ENCODE measurements around the gene HERC2.

The HERC2 gene

DNA sequence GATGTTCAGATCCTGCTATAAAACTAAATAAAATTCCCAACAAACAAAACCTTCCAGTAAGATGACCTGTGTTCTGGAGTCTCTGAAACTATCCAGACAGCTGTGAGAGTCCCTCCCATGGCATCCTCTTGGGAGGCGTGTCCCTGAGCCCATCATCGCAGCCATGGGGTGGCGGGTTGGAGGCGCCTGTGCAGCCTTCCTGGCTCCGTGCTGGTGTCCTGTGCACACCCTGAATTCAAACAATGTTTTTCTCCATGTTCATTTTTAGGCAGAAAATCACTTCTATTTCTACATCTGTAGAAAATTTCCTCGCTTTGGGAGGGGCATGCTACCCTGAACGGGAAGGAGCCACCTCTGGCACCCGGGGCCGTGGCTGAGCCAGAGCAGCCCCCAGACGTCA is 203.4 kb downstream of the HERC2 start:
- Histone ChIP-seq H3K9me3 (no peaks in the 10 kb centered on the region), H3K4me3 (no peak overlapping the region), H4K20me1 (peaks cover 33% of the 10 kb centered on the region), H3K4me2 (no peak overlapping the region), H3K4me1 (peaks cover 9% of the 10 kb centered on the region; the same call in 1 of the 2 replicates), H3K36me3 (peaks cover 99% of the 10 kb centered on the region), H3K27me3 (no peaks in the 10 kb centered on the region), H3K27ac (no peak overlapping the region), H3K9ac (no peak overlapping the region)
- TF ChIP-seq Cebpa-rat (IDR thresholded peaks at IDR 0.05) = no peak

DNA sequence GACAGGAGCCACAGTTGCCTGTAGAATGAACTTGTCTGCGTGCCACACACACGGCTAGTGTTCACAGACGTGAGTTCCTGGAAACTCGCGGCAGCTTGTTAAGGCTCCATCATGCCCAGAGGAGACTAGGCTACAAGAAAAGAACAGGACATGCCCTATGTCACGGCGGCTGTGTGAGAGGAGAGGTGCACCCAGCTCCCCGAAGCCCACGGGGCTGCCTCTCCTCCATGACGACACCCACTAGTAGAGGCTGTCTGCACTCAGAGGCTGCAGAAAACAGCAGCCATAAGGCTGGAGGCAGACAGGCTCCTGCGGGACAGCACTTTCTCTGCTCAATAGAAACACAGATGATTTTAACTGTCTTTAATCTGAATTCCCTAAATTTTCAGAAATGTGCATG is 203.9 kb downstream of the HERC2 start:
- no peak overlapping the region for H3K27ac ChIP-seq
- no peaks in the 10 kb centered on the region for H3K9me3 ChIP-seq
- no peaks in the 10 kb centered on the region for H3K27me3 ChIP-seq
- no peak overlapping the region for H3K4me2 ChIP-seq
- no peak overlapping the region for H3K9ac ChIP-seq
- peaks cover 9% of the 10 kb centered on the region; the same call in 1 of the 2 replicates for H3K4me1 ChIP-seq
- no peak for TF ChIP-seq Cebpa-rat (IDR thresholded peaks at IDR 0.05)
- H3K4me3 ChIP-seq = no peak overlapping the region
- peaks cover 99% of the 10 kb centered on the region for H3K36me3 ChIP-seq
- peaks cover 36% of the 10 kb centered on the region for H4K20me1 ChIP-seq

- Histone ChIP-seq H3K36me3 (peaks cover 99% of the 10 kb centered on the region), H3K9me3 (no peaks in the 10 kb centered on the region), H3K27me3 (no peaks in the 10 kb centered on the region), H3K9ac (no peak overlapping the region), H3K4me3 (no peak overlapping the region), H3K4me2 (no peak overlapping the region; the same call in 1 of the 2 replicates), H3K27ac (no peak overlapping the region), H4K20me1 (peaks cover 33% of the 10 kb centered on the region), H3K4me1 (peaks cover 9% of the 10 kb centered on the region; the same call in 1 of the 2 replicates)
- no peak for TF ChIP-seq Cebpa-rat (IDR thresholded peaks at IDR 0.05)
These were observed 204.5 kb downstream of the HERC2 start for GRCh38 chr15:28117432-28117990.

DNA sequence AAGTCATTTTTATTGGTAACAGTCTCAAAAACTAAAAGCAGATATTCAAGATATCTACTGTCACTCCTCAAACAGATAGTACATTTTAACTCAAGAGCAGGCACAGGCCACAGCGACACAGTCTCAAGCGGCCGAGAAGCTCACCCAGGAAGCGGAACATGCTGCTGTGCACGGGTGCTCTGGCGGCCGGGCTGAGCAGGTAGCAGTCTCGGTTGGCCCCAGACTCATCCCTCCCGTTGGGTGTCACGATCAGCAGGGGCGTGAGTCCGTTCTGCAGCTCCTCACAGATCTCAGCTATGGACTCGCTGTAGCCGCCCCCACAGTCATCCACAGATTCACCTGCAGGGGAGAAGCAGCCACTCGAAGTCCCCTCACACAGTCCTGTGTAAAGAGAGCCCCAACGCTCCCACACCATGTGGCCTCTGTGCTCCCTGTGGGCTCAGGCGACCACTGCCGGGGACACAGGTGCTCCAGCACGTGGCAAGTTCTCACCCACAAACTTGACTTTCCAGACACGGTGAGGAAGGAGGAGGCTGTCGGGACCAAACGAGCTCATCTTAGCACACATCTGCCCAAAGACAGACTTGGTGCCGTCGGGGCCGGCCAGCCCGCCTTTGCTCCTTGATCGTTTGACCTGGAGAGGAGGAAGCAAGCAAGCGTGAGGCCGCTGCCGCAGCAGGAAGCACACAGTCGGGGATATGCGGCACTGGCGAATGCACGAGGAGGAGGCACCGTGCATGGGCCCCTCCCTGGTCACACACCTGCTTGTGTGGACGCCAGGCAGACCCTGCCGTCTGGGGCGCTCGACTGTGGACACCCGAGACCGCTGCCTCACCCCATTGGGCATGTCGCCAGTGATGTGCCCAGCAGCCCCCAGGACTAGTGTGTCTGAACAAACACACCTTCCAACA is 205.2 kb downstream of the HERC2 start:
- Histone ChIP-seq H3K4me2 (no peak overlapping the region), H3K36me3 (peaks cover 99% of the 10 kb centered on the region), H3K9ac (no peak overlapping the region), H3K27me3 (no peaks in the 10 kb centered on the region), H3K9me3 (no peaks in the 10 kb centered on the region), H4K20me1 (peaks cover 28% of the 10 kb centered on the region), H3K4me1 (peaks cover 9% of the 10 kb centered on the region; the same call in 1 of the 2 replicates), H3K4me3 (no peak overlapping the region), H3K27ac (no peak overlapping the region)
- no peak for TF ChIP-seq Cebpa-rat (IDR thresholded peaks at IDR 0.05)

DNA sequence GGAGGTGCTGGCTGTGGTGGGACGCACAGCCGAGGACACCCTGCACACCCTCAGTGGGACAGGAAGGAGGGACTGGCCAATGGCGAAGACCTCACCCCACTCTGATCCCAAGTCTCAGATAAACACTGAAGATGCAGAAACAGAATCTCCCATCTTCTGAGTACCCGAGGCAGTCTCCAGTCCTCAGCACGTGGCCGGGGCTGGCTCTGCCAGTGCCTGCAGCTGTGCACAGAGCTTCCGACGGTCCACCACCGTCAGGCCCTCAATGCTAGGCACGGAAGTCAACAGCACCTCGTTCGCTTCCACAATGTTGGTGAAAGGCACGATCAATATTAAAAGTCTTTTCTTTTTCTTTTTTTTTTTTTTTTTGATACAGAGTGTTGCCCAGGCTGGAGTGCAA is 206.1 kb downstream of the HERC2 start:
- Histone ChIP-seq H3K4me1 (peaks cover 9% of the 10 kb centered on the region; the same call in 1 of the 2 replicates), H3K9ac (no peak overlapping the region), H3K36me3 (peaks cover 96% of the 10 kb centered on the region), H3K9me3 (no peaks in the 10 kb centered on the region), H3K4me2 (no peak overlapping the region), H3K4me3 (no peak overlapping the region), H3K27ac (no peak overlapping the region), H4K20me1 (peaks cover 29% of the 10 kb centered on the region), H3K27me3 (no peaks in the 10 kb centered on the region)
- no peak for TF ChIP-seq Cebpa-rat (IDR thresholded peaks at IDR 0.05)

DNA sequence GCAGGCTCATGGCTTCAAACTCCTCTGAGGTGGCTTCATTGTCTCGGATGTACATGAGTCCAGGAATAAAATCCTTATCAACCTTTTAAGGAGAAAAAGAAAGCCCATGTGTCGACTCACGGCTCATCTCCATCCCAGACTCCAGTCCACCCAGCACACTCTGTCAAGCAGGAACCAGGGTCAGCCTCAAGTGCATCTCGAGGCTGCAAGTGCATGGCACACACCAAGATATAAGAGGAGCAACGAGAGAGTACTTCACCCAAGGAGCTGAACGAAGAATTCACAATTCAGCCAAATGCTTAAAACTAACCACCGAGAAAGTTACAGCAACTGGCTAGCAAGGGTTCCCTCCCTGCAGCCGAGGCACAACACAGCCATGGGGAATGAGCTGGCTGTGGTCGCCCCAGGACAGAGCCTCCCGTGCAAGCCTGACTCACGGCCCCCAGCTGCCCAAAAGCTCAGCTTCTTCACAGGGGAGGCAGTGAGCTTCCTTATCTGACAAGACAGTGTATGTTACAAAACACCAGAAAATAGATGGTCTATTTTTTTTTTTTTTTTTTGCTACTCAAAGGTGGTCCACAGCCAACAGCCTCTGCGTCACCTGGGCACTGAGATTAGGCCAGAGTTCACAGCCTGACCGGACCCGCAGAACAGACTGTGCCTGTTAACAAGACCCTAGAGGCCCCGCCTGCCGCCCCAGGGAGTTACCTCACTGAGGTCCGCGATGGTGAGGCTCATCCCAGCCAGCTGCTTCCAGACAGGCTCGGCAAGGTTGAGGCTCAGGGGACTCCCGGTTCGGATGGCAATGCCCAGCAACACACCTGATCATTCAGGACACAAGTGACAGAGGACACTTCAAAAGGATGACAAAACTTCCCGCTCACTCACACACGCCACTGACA is 207.0 kb downstream of the HERC2 start:
- peaks cover 91% of the 10 kb centered on the region for H3K36me3 ChIP-seq
- H4K20me1 ChIP-seq = peaks cover 38% of the 10 kb centered on the region
- H3K4me3 ChIP-seq = no peak overlapping the region
- H3K4me2 ChIP-seq = no peak overlapping the region
- peaks cover 9% of the 10 kb centered on the region; the same call in 1 of the 2 replicates for H3K4me1 ChIP-seq
- no peaks in the 10 kb centered on the region for H3K9me3 ChIP-seq
- TF ChIP-seq Cebpa-rat (IDR thresholded peaks at IDR 0.05) = no peak
- H3K27me3 ChIP-seq = no peaks in the 10 kb centered on the region
- no peak overlapping the region for H3K27ac ChIP-seq
- H3K9ac ChIP-seq = no peak overlapping the region

- Histone ChIP-seq H3K36me3 (peaks cover 82% of the 10 kb centered on the region), H3K9me3 (no peaks in the 10 kb centered on the region), H3K9ac (no peak overlapping the region), H3K4me3 (no peak overlapping the region), H3K4me2 (no peak overlapping the region), H3K27me3 (0 out of 2 replicates have a peak, but pooled peaks cover 5% of the 10 kb centered on the region), H3K4me1 (peaks cover 9% of the 10 kb centered on the region; the same call in 1 of the 2 replicates), H3K27ac (no peak overlapping the region), H4K20me1 (peaks cover 46% of the 10 kb centered on the region)
- TF ChIP-seq Cebpa-rat (IDR thresholded peaks at IDR 0.05) = no peak
These were observed 207.9 kb downstream of the HERC2 start for GRCh38 chr15:28114114-28114455.

GRCh38 chr15:28113394-28114113 is 208.4 kb downstream of the HERC2 start:
- Histone ChIP-seq H3K4me3 (no peak overlapping the region), H3K9me3 (no peaks in the 10 kb centered on the region), H3K27ac (no peak overlapping the region), H3K4me2 (no peak overlapping the region), H3K27me3 (peaks cover 5% of the 10 kb centered on the region; the same call in 1 of the 2 replicates), H3K4me1 (peaks cover 9% of the 10 kb centered on the region; the same call in 1 of the 2 replicates), H4K20me1 (peaks cover 51% of the 10 kb centered on the region), H3K36me3 (peaks cover 77% of the 10 kb centered on the region), H3K9ac (no peak overlapping the region)
- TF ChIP-seq Cebpa-rat (IDR thresholded peaks at IDR 0.05) = no peak

DNA sequence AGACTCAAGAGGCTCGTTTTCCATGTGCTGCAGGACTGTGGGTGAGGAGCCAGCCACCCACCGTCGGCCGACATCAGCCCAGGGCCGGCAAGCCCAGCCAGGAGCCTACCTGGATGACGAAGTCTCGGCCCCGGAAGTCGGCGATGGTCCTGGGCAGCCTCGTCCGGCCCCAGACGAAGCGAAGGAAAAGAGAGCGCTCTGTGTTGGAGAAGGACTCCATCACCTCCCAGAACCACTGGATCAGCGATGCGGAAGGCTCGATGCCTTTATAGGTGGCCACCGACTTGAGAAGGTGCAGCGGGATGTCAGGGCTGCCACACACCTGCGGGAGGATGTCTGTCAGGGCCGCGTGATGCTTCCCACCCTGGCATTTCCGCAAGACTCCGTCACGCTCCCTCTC is 209.0 kb downstream of the HERC2 start:
- no peak for TF ChIP-seq Cebpa-rat (IDR thresholded peaks at IDR 0.05)
- peaks cover 52% of the 10 kb centered on the region for H4K20me1 ChIP-seq
- H3K36me3 ChIP-seq = peaks cover 71% of the 10 kb centered on the region
- H3K27ac ChIP-seq = no peak overlapping the region
- peaks cover 11% of the 10 kb centered on the region; the same call in 1 of the 2 replicates for H3K4me1 ChIP-seq
- no peak overlapping the region for H3K4me2 ChIP-seq
- H3K4me3 ChIP-seq = no peak overlapping the region
- H3K9me3 ChIP-seq = no peaks in the 10 kb centered on the region
- peaks cover 7% of the 10 kb centered on the region for H3K27me3 ChIP-seq
- no peak overlapping the region for H3K9ac ChIP-seq
